Measurements from ENCODE around the gene MAP2K2.

MAP2K2 gene

DNA sequence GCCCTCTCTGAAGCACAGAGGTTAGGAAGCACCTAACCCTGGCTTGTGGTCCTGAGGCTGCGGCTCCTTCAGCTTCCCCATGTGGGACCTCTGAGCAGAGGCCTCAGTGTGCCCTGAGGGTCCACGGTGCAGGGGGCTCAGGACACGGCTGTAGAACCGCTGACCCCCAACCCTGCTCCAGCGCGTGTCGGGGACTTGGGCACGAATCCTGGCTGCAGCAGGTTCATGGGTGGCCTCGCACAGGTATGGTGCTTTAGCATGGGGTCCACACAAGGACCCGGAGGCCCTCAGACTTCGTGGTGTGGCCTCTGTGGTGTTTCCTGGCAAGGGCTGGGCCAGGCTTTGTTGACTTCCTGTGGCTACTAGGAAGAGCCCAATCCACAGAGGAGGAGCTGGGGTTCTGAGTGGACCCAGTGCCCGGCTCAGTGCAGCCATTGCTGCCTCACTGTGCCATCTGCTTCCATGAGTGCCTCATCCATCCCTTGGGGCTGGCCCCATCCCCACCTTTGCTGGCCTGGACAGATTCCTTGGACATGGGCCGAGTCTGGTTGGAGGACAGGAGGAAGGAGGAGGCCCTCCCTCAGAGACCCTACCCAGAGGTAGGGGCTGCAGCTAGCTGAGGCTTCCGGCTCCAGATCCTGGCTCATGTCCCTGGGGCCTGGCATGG, 81.7 kb downstream of the MAP2K2 start:
- DNase-seq, result no peak
